ENCODE measurements around the gene MTUS2. TPM values are rescaled to one million over a fixed set of nuclear protein-coding genes. Genes with fewer than 3 reads are reported as not detected.

The MTUS2 gene
- total RNA-seq, 1 experiment from 2014 or later = 0.35 TPM

DNA sequence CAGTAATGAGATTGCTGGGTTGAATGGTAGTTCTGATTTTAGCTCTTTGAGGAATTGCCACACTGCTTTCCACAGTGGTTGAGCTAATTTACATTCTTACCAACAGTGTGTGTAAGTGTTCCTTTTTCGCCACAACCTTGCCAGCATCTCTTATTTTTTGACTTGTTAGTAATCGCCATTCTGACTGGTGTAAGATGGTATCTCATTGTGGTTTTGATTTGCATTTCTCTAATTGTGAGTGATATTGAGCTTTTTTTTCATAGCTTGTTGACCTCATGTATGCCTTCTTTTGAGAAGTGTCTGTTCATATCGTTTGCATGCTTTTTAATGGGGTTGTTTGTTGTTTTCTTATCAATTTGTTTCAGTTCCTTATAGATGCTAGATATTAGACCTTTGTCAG, 245.0 kb downstream of the MTUS2 start:
- no CpG with 5 or more reads among the region's 3 CpGs for WGBS (ENCODE audit: extremely low coverage, insufficient read length, low lambda C conversion rate)
- Mint-ChIP-seq H3K4me1 (peaks cover 11% of the 10 kb centered on the region in 2 experiments), H3K4me3 (no peak overlapping the region), H3K27me3 (ENCODE audit: low read depth) (no peaks in the 10 kb centered on the region), H3K9me3 (no peaks in the 10 kb centered on the region), H3K36me3 (ENCODE audit: insufficient read depth in 1 of 3, low read depth in 3 of 3) (no peaks in the 10 kb centered on the region), H3K27ac (no peak overlapping the region)
- Histone ChIP-seq H3K56ac (ENCODE audit: insufficient read length, low read depth, low read length) (no peak overlapping the region), H2BK15ac (ENCODE audit: low read depth, low read length) (no peak overlapping the region), H4K8ac (replicated peaks; ENCODE audit: insufficient read length, low read depth, low read length) (no peak overlapping the region), H3K18ac (ENCODE audit: insufficient read length, low read depth, low read length) (no peak overlapping the region), H2AK5ac (ENCODE audit: insufficient read length, low read length) (no peak overlapping the region), H3K27me3 (ENCODE audit: insufficient read depth, low read length) (no peaks in the 10 kb centered on the region), H4K20me1 (ENCODE audit: control insufficient read depth, insufficient read depth, insufficient read length) (no peaks in the 10 kb centered on the region), H2BK12ac (ENCODE audit: insufficient read length, low read depth, low read length) (no peak overlapping the region), H3K27ac (ENCODE audit: insufficient read length, low read depth, low read length) (no peak overlapping the region), H3K4me2 (ENCODE audit: insufficient read depth, insufficient read length, low read length) (no peak overlapping the region), H3K4ac (ENCODE audit: low read depth, low read length) (no peak overlapping the region), H4K5ac (ENCODE audit: insufficient read length, low read depth, low read length) (no peak overlapping the region), H3K79me2 (ENCODE audit: insufficient read depth, low read length) (no peaks in the 10 kb centered on the region), H2AFZ (ENCODE audit: low read length) (no peak overlapping the region), H2BK20ac (ENCODE audit: low read depth, low read length, poor library complexity, severe bottlenecking) (no peak overlapping the region), H4K91ac (ENCODE audit: insufficient read length, low read depth, low read length) (no peak overlapping the region), H2BK5ac (ENCODE audit: insufficient read length, low read length) (no peak overlapping the region), H3K14ac (ENCODE audit: insufficient read depth, low read length) (no peak overlapping the region), H2BK120ac (ENCODE audit: low read depth, low read length, poor library complexity, severe bottlenecking) (no peak overlapping the region), H3K9me3 (ENCODE audit: control insufficient read depth, low read depth, low read length) (no peaks in the 10 kb centered on the region), H3K23me2 (ENCODE audit: insufficient read length, low read depth, low read length, poor library complexity, severe bottlenecking) (no peaks in the 10 kb centered on the region), H3K23ac (ENCODE audit: insufficient read length, low read depth, low read length) (no peak overlapping the region), H3T11ph (ENCODE audit: low read length) (no peak overlapping the region), H3K4me1 (ENCODE audit: insufficient read depth, low read length) (peaks cover 2% of the 10 kb centered on the region; the same call in 1 of the 2 replicates), H3K79me1 (ENCODE audit: insufficient read depth, low read depth, low read length, poor library complexity, severe bottlenecking) (no peaks in the 10 kb centered on the region), H3K9ac (ENCODE audit: extremely low read depth, insufficient read length, low read length) (no peak overlapping the region)
- DNase-seq = no peak
- TF ChIP-seq, protein P1, sequence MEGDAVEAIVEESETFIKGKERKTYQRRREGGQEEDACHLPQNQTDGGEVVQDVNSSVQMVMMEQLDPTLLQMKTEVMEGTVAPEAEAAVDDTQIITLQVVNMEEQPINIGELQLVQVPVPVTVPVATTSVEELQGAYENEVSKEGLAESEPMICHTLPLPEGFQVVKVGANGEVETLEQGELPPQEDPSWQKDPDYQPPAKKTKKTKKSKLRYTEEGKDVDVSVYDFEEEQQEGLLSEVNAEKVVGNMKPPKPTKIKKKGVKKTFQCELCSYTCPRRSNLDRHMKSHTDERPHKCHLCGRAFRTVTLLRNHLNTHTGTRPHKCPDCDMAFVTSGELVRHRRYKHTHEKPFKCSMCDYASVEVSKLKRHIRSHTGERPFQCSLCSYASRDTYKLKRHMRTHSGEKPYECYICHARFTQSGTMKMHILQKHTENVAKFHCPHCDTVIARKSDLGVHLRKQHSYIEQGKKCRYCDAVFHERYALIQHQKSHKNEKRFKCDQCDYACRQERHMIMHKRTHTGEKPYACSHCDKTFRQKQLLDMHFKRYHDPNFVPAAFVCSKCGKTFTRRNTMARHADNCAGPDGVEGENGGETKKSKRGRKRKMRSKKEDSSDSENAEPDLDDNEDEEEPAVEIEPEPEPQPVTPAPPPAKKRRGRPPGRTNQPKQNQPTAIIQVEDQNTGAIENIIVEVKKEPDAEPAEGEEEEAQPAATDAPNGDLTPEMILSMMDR (conservative IDR thresholded peaks at IDR 0.05) = no peak

All from H9 (cell line).